ENCODE measurements around the gene STK26.
"Not testable (repeated sequence)": the region's sequence is repeated elsewhere in the genome, so short reads cannot be mapped to it uniquely, and the experiment has no call there.

STK26 gene

GRCh38 chrX:132086672-132087071, 63.6 kb downstream of the STK26 start:
- H3K9me3 ChIP-seq (ENCODE audit: control insufficient read depth in 5 of 5, low read length in 5 of 5): no peaks in the 10 kb centered on the region
- no peak overlapping the region for H3K9ac ChIP-seq (ENCODE audit: low read length in 5 of 5)
- no peaks in the 10 kb centered on the region for H3K4me1 ChIP-seq (ENCODE audit: control insufficient read depth in 5 of 5, insufficient read depth in 5 of 5, low read length in 5 of 5)
- H3K4me3 ChIP-seq (ENCODE audit: low read depth in 1 of 5, low read length in 5 of 5): no peak overlapping the region
- peaks cover 4 to 17% (median 15%) of the 10 kb centered on the region in 5 donors for H3K27me3 ChIP-seq (ENCODE audit: control insufficient read depth in 5 of 5, insufficient read depth in 4 of 5, low read length in 5 of 5)
- H3K27ac ChIP-seq (ENCODE audit: low read depth, low read length): no peak overlapping the region
- no peaks in the 10 kb centered on the region for H3K36me3 ChIP-seq (ENCODE audit: control insufficient read depth in 5 of 5, insufficient read depth in 5 of 5, low read length in 5 of 5)

GRCh38 chrX:132088864-132089263, 65.8 kb downstream of the STK26 start:
- Histone ChIP-seq H3K9me3 (ENCODE audit: control insufficient read depth in 5 of 5, low read length in 5 of 5) (no peaks in the 10 kb centered on the region), H3K9ac (ENCODE audit: low read length in 5 of 5) (no peak overlapping the region), H3K36me3 (ENCODE audit: control insufficient read depth in 5 of 5, insufficient read depth in 5 of 5, low read length in 5 of 5) (no peaks in the 10 kb centered on the region), H3K27ac (ENCODE audit: low read depth, low read length) (no peak overlapping the region), H3K27me3 (ENCODE audit: control insufficient read depth in 5 of 5, insufficient read depth in 4 of 5, low read length in 5 of 5) (peaks cover 4 to 21% (median 13%) of the 10 kb centered on the region in 5 donors), H3K4me1 (ENCODE audit: control insufficient read depth in 5 of 5, insufficient read depth in 5 of 5, low read length in 5 of 5) (no peaks in the 10 kb centered on the region), H3K4me3 (ENCODE audit: low read depth in 1 of 5, low read length in 5 of 5) (no peak overlapping the region)

GRCh38 chrX:132090403-132091159, 67.5 kb downstream of the STK26 start:
- Histone ChIP-seq H3K9me3 (ENCODE audit: control insufficient read depth in 5 of 5, low read length in 5 of 5) (no peaks in the 10 kb centered on the region), H3K9ac (ENCODE audit: low read length in 5 of 5) (no peak overlapping the region), H3K27me3 (ENCODE audit: control insufficient read depth in 5 of 5, insufficient read depth in 4 of 5, low read length in 5 of 5) (peaks cover 4 to 16% (median 5%) of the 10 kb centered on the region in 5 donors), H3K4me1 (ENCODE audit: control insufficient read depth in 5 of 5, insufficient read depth in 5 of 5, low read length in 5 of 5) (no peaks in the 10 kb centered on the region), H3K27ac (ENCODE audit: low read depth, low read length) (no peak overlapping the region), H3K4me3 (ENCODE audit: low read depth in 1 of 5, low read length in 5 of 5) (no peak overlapping the region), H3K36me3 (ENCODE audit: control insufficient read depth in 5 of 5, insufficient read depth in 5 of 5, low read length in 5 of 5) (no peaks in the 10 kb centered on the region)

GRCh38 chrX:132092439-132093065, 69.5 kb downstream of the STK26 start:
- Histone ChIP-seq H3K9ac (ENCODE audit: low read length in 5 of 5) (no peak overlapping the region), H3K4me1 (ENCODE audit: control insufficient read depth in 5 of 5, insufficient read depth in 5 of 5, low read length in 5 of 5) (no peaks in the 10 kb centered on the region), H3K9me3 (ENCODE audit: control insufficient read depth in 5 of 5, low read length in 5 of 5) (no peaks in the 10 kb centered on the region), H3K4me3 (ENCODE audit: low read depth in 1 of 5, low read length in 5 of 5) (no peak overlapping the region), H3K27ac (ENCODE audit: low read depth, low read length) (no peak overlapping the region), H3K27me3 (ENCODE audit: control insufficient read depth in 5 of 5, insufficient read depth in 4 of 5, low read length in 5 of 5) (peaks cover 0 to 19% (median 5%) of the 10 kb centered on the region in 5 donors), H3K36me3 (ENCODE audit: control insufficient read depth in 5 of 5, insufficient read depth in 5 of 5, low read length in 5 of 5) (no peaks in the 10 kb centered on the region)

DNA sequence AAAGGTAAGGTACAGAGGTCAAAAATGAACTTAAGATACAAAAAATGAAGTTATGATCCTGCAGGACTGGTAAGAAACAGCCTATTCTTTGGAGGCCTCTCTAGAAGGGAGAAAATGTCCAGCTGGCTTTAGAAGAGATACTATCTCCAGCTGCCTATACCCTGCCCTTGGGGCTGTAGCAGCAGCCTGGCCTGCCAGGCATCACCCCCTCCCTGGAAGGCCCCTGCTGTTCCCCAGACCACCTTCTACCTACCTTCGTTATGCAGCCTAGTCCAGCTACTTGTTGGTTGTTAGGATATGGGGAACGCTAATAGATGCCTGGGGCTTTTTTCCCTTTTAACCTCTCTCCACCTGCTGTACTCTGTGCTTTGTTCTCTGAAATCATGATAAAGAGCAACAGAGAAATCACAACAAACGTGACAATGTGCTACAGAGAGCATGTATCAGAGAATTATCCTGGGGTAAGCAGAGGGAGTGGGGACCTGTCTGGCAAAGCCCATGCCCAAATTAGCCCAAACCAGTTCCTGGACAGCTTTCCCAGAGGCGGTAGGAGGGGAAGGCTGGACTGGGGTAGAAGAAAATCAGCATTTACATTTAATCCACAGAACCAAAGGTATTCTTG, 70.2 kb downstream of the STK26 start:
- Histone ChIP-seq H3K9ac (ENCODE audit: low read length in 5 of 5) (no peak overlapping the region), H3K36me3 (ENCODE audit: control insufficient read depth in 5 of 5, insufficient read depth in 5 of 5, low read length in 5 of 5) (no peaks in the 10 kb centered on the region), H3K4me3 (ENCODE audit: low read depth in 1 of 5, low read length in 5 of 5) (no peak overlapping the region), H3K9me3 (ENCODE audit: control insufficient read depth in 5 of 5, low read length in 5 of 5) (no peaks in the 10 kb centered on the region), H3K4me1 (ENCODE audit: control insufficient read depth in 5 of 5, insufficient read depth in 5 of 5, low read length in 5 of 5) (no peaks in the 10 kb centered on the region), H3K27ac (ENCODE audit: low read depth, low read length) (no peak overlapping the region), H3K27me3 (ENCODE audit: control insufficient read depth in 5 of 5, insufficient read depth in 4 of 5, low read length in 5 of 5) (peaks cover 0 to 19% (median 3%) of the 10 kb centered on the region in 5 donors)

- Histone ChIP-seq H3K36me3 (ENCODE audit: control insufficient read depth in 5 of 5, insufficient read depth in 5 of 5, low read length in 5 of 5) (no peaks in the 10 kb centered on the region), H3K9me3 (ENCODE audit: control insufficient read depth in 5 of 5, low read length in 5 of 5) (no peaks in the 10 kb centered on the region), H3K27ac (ENCODE audit: low read depth, low read length) (no peak overlapping the region), H3K9ac (ENCODE audit: low read length in 5 of 5) (no peak overlapping the region), H3K27me3 (ENCODE audit: control insufficient read depth in 5 of 5, insufficient read depth in 4 of 5, low read length in 5 of 5) (peaks cover 0 to 19% (median 3%) of the 10 kb centered on the region in 5 donors), H3K4me1 (ENCODE audit: control insufficient read depth in 5 of 5, insufficient read depth in 5 of 5, low read length in 5 of 5) (no peaks in the 10 kb centered on the region), H3K4me3 (ENCODE audit: low read depth in 1 of 5, low read length in 5 of 5) (no peak overlapping the region)
Observed at GRCh38 chrX:132094164-132094563, 71.1 kb downstream of the STK26 start.

DNA sequence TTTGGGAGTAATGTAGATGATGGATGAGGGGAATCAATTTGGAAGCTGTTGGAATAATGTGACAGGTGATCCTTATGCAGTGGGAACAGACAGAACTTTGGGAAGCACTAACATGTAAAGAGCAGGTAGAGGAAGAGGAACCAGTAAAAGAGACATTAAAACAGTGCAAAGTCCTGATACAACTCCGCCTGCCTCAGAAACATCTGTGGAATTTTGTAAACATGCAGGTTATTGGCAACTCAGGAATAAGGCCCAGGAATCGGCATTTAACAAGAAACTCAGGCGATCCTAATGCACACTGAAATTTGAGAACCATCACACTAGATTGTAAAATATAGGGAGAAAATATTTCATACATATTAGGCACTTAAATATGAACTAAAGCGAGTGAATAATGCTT, 75.6 kb downstream of the STK26 start:
- H3K36me3 ChIP-seq (ENCODE audit: control insufficient read depth in 5 of 5, insufficient read depth in 5 of 5, low read length in 5 of 5); H3K4me3 ChIP-seq (ENCODE audit: low read depth in 1 of 5, low read length in 5 of 5); H3K4me1 ChIP-seq (ENCODE audit: control insufficient read depth in 5 of 5, insufficient read depth in 5 of 5, low read length in 5 of 5); H3K9ac ChIP-seq (ENCODE audit: low read length in 5 of 5); H3K9me3 ChIP-seq (ENCODE audit: control insufficient read depth in 5 of 5, low read length in 5 of 5); H3K27ac ChIP-seq (ENCODE audit: low read depth, low read length): not testable (repeated sequence)
- peaks cover 0 to 28% (median 7%) of the 10 kb centered on the region in 5 donors for H3K27me3 ChIP-seq (ENCODE audit: control insufficient read depth in 5 of 5, insufficient read depth in 4 of 5, low read length in 5 of 5)

GRCh38 chrX:132101206-132101605, 78.1 kb downstream of the STK26 start:
- peaks cover 0 to 28% (median 7%) of the 10 kb centered on the region in 5 donors for H3K27me3 ChIP-seq (ENCODE audit: control insufficient read depth in 5 of 5, insufficient read depth in 4 of 5, low read length in 5 of 5)
- no peak overlapping the region for H3K9ac ChIP-seq (ENCODE audit: low read length in 5 of 5)
- no peak overlapping the region for H3K4me3 ChIP-seq (ENCODE audit: low read depth in 1 of 5, low read length in 5 of 5)
- H3K4me1 ChIP-seq (ENCODE audit: control insufficient read depth in 5 of 5, insufficient read depth in 5 of 5, low read length in 5 of 5): no peaks in the 10 kb centered on the region
- no peak overlapping the region for H3K27ac ChIP-seq (ENCODE audit: low read depth, low read length)
- no peaks in the 10 kb centered on the region for H3K36me3 ChIP-seq (ENCODE audit: control insufficient read depth in 5 of 5, insufficient read depth in 5 of 5, low read length in 5 of 5)
- no peaks in the 10 kb centered on the region for H3K9me3 ChIP-seq (ENCODE audit: control insufficient read depth in 5 of 5, low read length in 5 of 5)

GRCh38 chrX:132101799-132102198, 78.7 kb downstream of the STK26 start:
- H3K27ac ChIP-seq (ENCODE audit: low read depth, low read length): no peak overlapping the region
- H3K9ac ChIP-seq (ENCODE audit: low read length in 5 of 5): no peak overlapping the region
- H3K4me3 ChIP-seq (ENCODE audit: low read depth in 1 of 5, low read length in 5 of 5): no peak overlapping the region
- no peaks in the 10 kb centered on the region for H3K36me3 ChIP-seq (ENCODE audit: control insufficient read depth in 5 of 5, insufficient read depth in 5 of 5, low read length in 5 of 5)
- H3K27me3 ChIP-seq (ENCODE audit: control insufficient read depth in 5 of 5, insufficient read depth in 4 of 5, low read length in 5 of 5): peaks cover 0 to 22% (median 7%) of the 10 kb centered on the region in 5 donors
- no peaks in the 10 kb centered on the region for H3K9me3 ChIP-seq (ENCODE audit: control insufficient read depth in 5 of 5, low read length in 5 of 5)
- no peaks in the 10 kb centered on the region for H3K4me1 ChIP-seq (ENCODE audit: control insufficient read depth in 5 of 5, insufficient read depth in 5 of 5, low read length in 5 of 5)

GRCh38 chrX:132107291-132107690, 84.2 kb downstream of the STK26 start:
- no peak overlapping the region for H3K27ac ChIP-seq (ENCODE audit: low read depth, low read length)
- no peaks in the 10 kb centered on the region for H3K4me1 ChIP-seq (ENCODE audit: control insufficient read depth in 5 of 5, insufficient read depth in 5 of 5, low read length in 5 of 5)
- no peak overlapping the region for H3K4me3 ChIP-seq (ENCODE audit: low read depth in 1 of 5, low read length in 5 of 5)
- no peaks in the 10 kb centered on the region for H3K9me3 ChIP-seq (ENCODE audit: control insufficient read depth in 5 of 5, low read length in 5 of 5)
- no peaks in the 10 kb centered on the region for H3K36me3 ChIP-seq (ENCODE audit: control insufficient read depth in 5 of 5, insufficient read depth in 5 of 5, low read length in 5 of 5)
- H3K9ac ChIP-seq (ENCODE audit: low read length in 5 of 5): no peak overlapping the region
- peaks cover 0 to 7% (median 3%) of the 10 kb centered on the region in 5 donors for H3K27me3 ChIP-seq (ENCODE audit: control insufficient read depth in 5 of 5, insufficient read depth in 4 of 5, low read length in 5 of 5)

Data from subcutaneous abdominal adipose tissue (tissue), 5 donors.